SH-SY5Y (cell line): Measurements from ENCODE around the gene ZNF606.

Source experiments
- GATA2 ChIP-seq: IDR thresholded peaks from 2 replicates; pipeline ENCODE4 v1.6.1; 2011; ENCODE audit warnings: mild to moderate bottlenecking, low read depth, low read length
- GATA3 ChIP-seq: IDR thresholded peaks from 2 replicates; pipeline ENCODE4 v1.6.1; 2011; ENCODE audit warnings: low read depth, mild to moderate bottlenecking, low read length, moderate library complexity

GRCh38 chr19:58010507-58010906 is 7.9 kb upstream of the ZNF606 start:
- TF ChIP-seq GATA3 (no peak), GATA2 (no peak)
